T-helper 2 cell treated with Interferon-gamma antibody and Interleukin-4, amounts not matched to agents 5 μg/mL and 100 μg/mL, for 36 hours (primary cell): ENCODE measurements around the gene KIF26B.
"Not testable (repeated sequence)": the region's sequence is repeated elsewhere in the genome, so short reads cannot be mapped to it uniquely, and the experiment has no call there.

ENCODE experiments used
- DNase-seq: peaks from one replicate; pipeline ENCODE4 v3.0.0; 2021; ENCODE audit warnings: low spot score
- H3K27ac Mint-ChIP-seq: one replicate; pipeline ENCODE4 v1.8.0; 2021; ENCODE audit warnings: mild to moderate bottlenecking, mixed read lengths
- H3K27me3 Mint-ChIP-seq: one replicate; pipeline ENCODE4 v1.8.0; 2021; ENCODE audit warnings: low read depth, mixed read lengths
- H3K36me3 Mint-ChIP-seq: one replicate; pipeline ENCODE4 v1.8.0; 2021; ENCODE audit warnings: low read depth, mixed read lengths
- H3K4me1 Mint-ChIP-seq: one replicate; pipeline ENCODE4 v1.8.0; 2021; ENCODE audit warnings: low read depth, mixed read lengths
- H3K4me3 Mint-ChIP-seq: one replicate; pipeline ENCODE4 v1.8.0; 2022; ENCODE audit warnings: mild to moderate bottlenecking, moderate library complexity, mixed read lengths
- H3K9me3 Mint-ChIP-seq: one replicate; pipeline ENCODE4 v1.8.0; 2021; ENCODE audit warnings: mixed read lengths

The KIF26B gene

DNA sequence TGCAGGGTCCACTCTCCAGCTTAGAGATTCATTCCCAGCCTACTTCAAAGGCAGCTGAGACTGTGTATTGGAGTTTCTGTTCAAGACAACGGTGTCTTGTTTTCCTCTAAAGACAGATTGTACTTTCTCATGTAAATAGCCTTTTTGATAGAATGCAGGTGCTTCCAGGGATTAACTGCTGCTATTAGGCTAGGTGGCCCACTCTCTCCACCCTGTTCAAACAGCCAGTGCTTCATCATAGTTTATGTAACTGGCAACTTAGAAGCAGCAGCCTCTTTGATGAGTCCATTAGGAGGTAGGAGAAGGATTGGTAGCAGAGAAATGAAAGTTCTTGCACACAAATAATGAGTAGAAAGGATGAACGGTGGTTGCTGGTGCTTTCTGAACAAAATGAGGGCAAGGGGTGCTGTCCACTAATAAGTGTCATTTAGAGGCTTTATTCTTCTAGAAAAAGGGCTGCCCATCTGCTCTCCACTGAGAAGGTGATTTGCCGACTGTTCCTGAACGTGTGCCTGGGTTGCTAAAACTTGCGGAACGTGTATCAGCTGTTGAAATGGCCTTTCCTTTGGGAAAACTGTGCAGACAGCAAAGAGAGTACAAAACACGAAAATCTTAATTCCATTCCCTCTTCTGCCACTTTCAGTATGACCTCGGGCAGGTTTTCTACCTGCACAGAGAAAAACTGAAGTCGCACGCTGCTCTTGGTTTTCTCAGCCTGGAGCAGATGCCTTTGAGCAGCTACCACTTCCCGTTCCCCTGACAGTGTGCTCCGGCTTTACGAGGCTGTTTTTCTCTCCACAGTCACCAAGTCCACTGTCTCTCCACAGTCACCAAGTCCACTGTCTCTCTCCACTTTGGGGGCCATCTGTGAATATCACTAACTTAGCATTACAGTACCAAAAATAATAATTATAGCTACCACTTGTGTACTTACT is 228.9 kb downstream of the KIF26B start:
- Mint-ChIP-seq H3K36me3 (no peaks in the 10 kb centered on the region), H3K4me3 (no peak overlapping the region), H3K9me3 (no peaks in the 10 kb centered on the region), H3K27ac (no peak overlapping the region), H3K27me3 (peaks cover 19% of the 10 kb centered on the region), H3K4me1 (peaks cover 4% of the 10 kb centered on the region)
- no peak for DNase-seq

DNA sequence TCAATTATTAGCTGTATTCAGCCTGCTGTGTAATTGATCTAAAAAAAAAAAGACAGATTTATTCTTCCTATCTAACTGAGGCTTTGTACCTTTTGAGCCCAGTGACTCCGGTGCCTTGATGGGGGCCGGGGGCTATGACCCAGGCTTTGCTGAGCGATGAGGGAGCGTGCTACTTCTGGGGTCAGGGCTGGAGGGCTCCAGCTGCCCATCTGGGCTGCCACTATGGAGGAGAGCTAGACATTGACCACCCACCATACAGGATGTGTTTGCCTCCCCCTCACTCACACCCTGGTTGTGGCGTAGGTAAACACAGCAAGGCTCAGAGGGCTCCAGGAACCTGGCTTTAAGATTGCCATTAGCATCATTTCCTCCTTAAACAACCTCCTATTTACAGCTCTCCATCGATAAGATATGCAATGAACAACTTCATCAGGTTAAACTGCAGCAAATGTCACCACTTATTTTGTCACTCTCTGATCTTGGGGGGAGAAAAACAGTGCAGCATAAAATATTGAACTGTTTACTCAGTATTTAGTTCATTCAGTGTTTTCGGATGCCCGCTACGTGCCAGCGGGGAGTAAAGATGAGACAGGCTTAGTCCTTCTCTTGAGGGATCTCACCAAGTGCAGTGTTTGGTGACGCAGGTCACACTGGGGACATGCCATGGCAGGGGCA is 231.6 kb downstream of the KIF26B start:
- Mint-ChIP-seq H3K36me3 (no peaks in the 10 kb centered on the region), H3K9me3 (no peaks in the 10 kb centered on the region), H3K4me1 (no peaks in the 10 kb centered on the region), H3K4me3 (no peak overlapping the region), H3K27me3 (peaks cover 19% of the 10 kb centered on the region), H3K27ac (no peak overlapping the region)
- DNase-seq, result no peak

GRCh38 chr1:245388687-245389086 is 233.9 kb downstream of the KIF26B start:
- Mint-ChIP-seq H3K4me1 (no peaks in the 10 kb centered on the region), H3K9me3 (no peaks in the 10 kb centered on the region), H3K36me3 (no peaks in the 10 kb centered on the region), H3K27ac (no peak overlapping the region), H3K4me3 (no peak overlapping the region), H3K27me3 (peaks cover 17% of the 10 kb centered on the region)
- DNase-seq, result no peak

GRCh38 chr1:245389873-245390272 is 235.1 kb downstream of the KIF26B start:
- Mint-ChIP-seq H3K4me3 (no peak overlapping the region), H3K4me1 (no peaks in the 10 kb centered on the region), H3K36me3 (no peaks in the 10 kb centered on the region), H3K27me3 (peaks cover 11% of the 10 kb centered on the region), H3K9me3 (no peaks in the 10 kb centered on the region), H3K27ac (no peak overlapping the region)
- DNase-seq, result no peak

DNA sequence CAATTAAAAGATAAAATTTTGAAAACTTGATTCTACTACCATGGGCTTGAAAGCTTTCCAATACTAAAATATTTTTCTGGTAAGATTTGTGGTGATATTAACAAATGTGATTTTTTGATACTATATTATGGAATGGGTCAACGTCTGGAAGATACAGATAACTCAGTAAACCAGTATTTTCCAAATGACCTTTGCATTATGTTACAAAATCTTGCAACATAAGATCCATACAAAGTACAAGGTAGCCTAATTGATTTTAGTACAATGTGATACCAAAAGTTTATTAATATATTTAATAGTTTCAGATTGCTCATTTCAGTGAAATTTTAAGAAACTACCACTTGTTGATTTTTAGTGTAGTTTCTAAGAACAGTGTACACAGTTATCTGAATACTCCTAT is 236.2 kb downstream of the KIF26B start:
- no peaks in the 10 kb centered on the region for H3K36me3 Mint-ChIP-seq
- DNase-seq, result no peak

GRCh38 chr1:245393694-245394093 is 238.9 kb downstream of the KIF26B start:
- Mint-ChIP-seq H3K36me3 (no peaks in the 10 kb centered on the region), H3K27me3 (no peaks in the 10 kb centered on the region), H3K27ac (no peak overlapping the region), H3K4me3 (no peak overlapping the region), H3K4me1 (no peaks in the 10 kb centered on the region), H3K9me3 (no peaks in the 10 kb centered on the region)
- DNase-seq, result no peak

More for the DNA sequence above, 236.2 kb downstream of the KIF26B start:
- H3K27me3 Mint-ChIP-seq, result peaks cover 4% of the 10 kb centered on the region
- no peaks in the 10 kb centered on the region for H3K4me1 Mint-ChIP-seq
- no peak overlapping the region for H3K4me3 Mint-ChIP-seq
- no peak overlapping the region for H3K27ac Mint-ChIP-seq
- no peaks in the 10 kb centered on the region for H3K9me3 Mint-ChIP-seq

DNA sequence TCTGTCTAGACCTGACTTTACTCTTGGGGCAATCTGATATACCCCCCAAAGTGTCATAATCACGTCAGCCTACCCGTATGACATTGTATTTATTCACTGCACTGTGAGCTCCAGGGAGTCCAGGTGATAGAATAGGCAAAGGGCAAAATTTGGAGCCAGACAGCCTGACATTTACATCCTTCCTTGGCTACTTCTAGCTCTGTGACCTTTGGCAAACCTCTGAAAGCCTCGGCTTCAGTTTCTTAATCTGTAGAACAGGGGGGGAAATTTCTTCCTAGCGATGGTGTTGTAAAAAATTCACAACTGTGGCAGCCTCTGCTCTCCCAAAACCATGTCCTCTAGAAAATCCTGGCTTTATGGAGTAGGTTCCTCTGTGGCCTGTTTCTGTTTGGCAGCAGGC is 240.9 kb downstream of the KIF26B start:
- no peak for DNase-seq
- no peaks in the 10 kb centered on the region for H3K36me3 Mint-ChIP-seq
- H3K4me1 Mint-ChIP-seq, result no peaks in the 10 kb centered on the region
- H3K9me3 Mint-ChIP-seq, result no peaks in the 10 kb centered on the region
- no peaks in the 10 kb centered on the region for H3K27me3 Mint-ChIP-seq
- H3K4me3 Mint-ChIP-seq, result no peak overlapping the region
- H3K27ac Mint-ChIP-seq, result no peak overlapping the region

DNA sequence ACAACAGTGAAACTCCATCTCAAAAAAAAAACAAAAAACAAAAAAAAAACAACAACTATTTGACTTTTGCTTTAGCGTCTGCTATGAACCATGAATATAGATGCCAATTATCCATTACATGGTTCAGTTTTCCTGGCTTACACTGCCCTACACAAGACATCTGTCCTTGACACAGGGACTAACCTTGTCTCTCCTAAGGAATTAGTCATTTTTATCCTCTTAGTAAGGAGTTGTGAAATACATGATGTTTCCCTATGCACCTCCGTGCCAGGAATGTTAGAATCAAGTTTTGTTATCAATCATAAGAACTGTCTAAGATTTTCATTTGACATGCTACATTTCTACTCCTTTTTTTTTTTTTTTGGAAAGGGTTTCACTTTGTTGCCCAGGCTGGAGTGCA is 241.8 kb downstream of the KIF26B start:
- no peak for DNase-seq
- H3K4me3 Mint-ChIP-seq, result no peak overlapping the region
- no peaks in the 10 kb centered on the region for H3K9me3 Mint-ChIP-seq
- H3K4me1 Mint-ChIP-seq, result no peaks in the 10 kb centered on the region
- H3K27me3 Mint-ChIP-seq, result no peaks in the 10 kb centered on the region
- no peaks in the 10 kb centered on the region for H3K36me3 Mint-ChIP-seq
- H3K27ac Mint-ChIP-seq, result no peak overlapping the region

GRCh38 chr1:245397771-245398170 is 243.0 kb downstream of the KIF26B start:
- no peaks in the 10 kb centered on the region for H3K4me1 Mint-ChIP-seq
- no peaks in the 10 kb centered on the region for H3K27me3 Mint-ChIP-seq
- H3K36me3 Mint-ChIP-seq, result no peaks in the 10 kb centered on the region
- no peak overlapping the region for H3K4me3 Mint-ChIP-seq
- H3K9me3 Mint-ChIP-seq, result no peaks in the 10 kb centered on the region
- H3K27ac Mint-ChIP-seq, result no peak overlapping the region
- no peak for DNase-seq

DNA sequence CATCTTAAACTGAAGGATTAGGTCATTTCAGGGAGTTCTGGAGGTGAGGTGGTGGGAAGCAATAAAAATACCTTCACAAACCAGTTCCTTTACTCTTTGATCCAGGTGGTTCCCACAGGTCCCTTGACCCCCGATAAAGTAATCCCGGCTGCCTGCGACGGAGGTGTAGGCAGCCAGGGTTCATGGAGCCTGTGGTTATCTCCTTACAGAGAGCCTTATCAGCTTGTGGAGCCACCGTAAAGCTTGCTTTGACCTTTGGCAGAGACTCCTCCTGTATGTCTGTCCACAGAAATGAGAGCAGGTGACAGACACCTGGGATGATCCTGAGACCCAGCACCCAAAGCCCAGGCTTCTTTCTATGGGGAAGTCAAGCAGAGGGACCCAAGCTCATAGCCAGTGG is 243.4 kb downstream of the KIF26B start:
- no peak for DNase-seq
- no peak overlapping the region for H3K4me3 Mint-ChIP-seq
- H3K9me3 Mint-ChIP-seq, result no peaks in the 10 kb centered on the region
- H3K27ac Mint-ChIP-seq, result no peak overlapping the region
- H3K36me3 Mint-ChIP-seq, result no peaks in the 10 kb centered on the region
- no peaks in the 10 kb centered on the region for H3K4me1 Mint-ChIP-seq
- no peaks in the 10 kb centered on the region for H3K27me3 Mint-ChIP-seq

GRCh38 chr1:245401881-245402587 is 247.2 kb downstream of the KIF26B start:
- Mint-ChIP-seq H3K4me1 (no peaks in the 10 kb centered on the region), H3K36me3 (no peaks in the 10 kb centered on the region), H3K27ac (no peak overlapping the region), H3K9me3 (no peaks in the 10 kb centered on the region), H3K27me3 (peaks cover 4% of the 10 kb centered on the region), H3K4me3 (no peak overlapping the region)
- no peak for DNase-seq

DNA sequence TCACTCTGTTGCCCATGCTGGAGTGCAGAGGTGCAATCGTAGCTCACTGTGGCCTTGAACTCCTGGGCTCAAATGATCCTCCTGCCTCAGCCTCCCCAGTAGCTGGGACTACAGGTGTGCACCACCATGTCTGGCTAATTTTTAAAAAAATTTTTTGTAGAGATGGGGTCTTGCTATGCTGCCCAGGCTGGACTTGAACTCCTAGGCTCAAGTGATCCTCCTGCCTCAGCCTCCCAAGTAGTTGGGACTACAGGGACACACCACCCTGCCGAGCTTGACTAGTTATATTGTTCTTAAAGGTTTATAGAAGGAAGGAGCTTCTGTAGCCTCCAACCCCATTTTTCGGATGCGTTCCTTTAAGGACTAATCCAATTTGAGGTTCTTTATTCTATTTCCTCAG is 248.2 kb downstream of the KIF26B start:
- H3K4me3 Mint-ChIP-seq, result not testable (repeated sequence)

DNA sequence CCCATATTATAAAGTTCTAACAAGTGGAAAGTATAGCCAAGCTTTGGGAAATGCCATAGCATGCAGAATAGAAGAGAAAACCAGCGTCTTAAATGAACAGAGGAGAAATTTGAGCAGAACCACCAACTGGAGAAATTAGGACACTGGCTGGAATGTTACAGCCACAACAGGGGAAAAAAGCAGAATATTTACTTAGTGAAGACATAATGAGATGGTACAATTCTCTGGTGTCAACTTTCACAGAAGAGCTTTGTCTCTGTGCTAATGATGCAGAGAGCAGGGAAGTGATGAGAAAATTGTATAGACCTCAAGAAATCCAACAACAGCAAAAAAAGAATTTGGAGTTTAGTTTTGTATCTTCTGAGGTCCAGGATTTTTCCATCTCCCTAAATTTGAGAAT is 249.7 kb downstream of the KIF26B start:
- peaks cover 4% of the 10 kb centered on the region for H3K27me3 Mint-ChIP-seq
- H3K36me3 Mint-ChIP-seq, result no peaks in the 10 kb centered on the region
- H3K4me3 Mint-ChIP-seq, result no peak overlapping the region
- no peak for DNase-seq
- no peak overlapping the region for H3K27ac Mint-ChIP-seq
- H3K4me1 Mint-ChIP-seq, result no peaks in the 10 kb centered on the region
- H3K9me3 Mint-ChIP-seq, result no peaks in the 10 kb centered on the region

More for the DNA sequence above, 248.2 kb downstream of the KIF26B start:
- not testable (repeated sequence) for DNase-seq, H3K27ac Mint-ChIP-seq, H3K4me1 Mint-ChIP-seq, H3K9me3 Mint-ChIP-seq, H3K36me3 Mint-ChIP-seq, H3K27me3 Mint-ChIP-seq

GRCh38 chr1:245404952-245405351 is 250.2 kb downstream of the KIF26B start:
- Mint-ChIP-seq H3K4me1 (no peaks in the 10 kb centered on the region), H3K36me3 (no peaks in the 10 kb centered on the region), H3K4me3 (no peak overlapping the region), H3K27me3 (peaks cover 4% of the 10 kb centered on the region), H3K9me3 (no peaks in the 10 kb centered on the region), H3K27ac (no peak overlapping the region)
- DNase-seq, result no peak
